A549 (cell line): Measurements from ENCODE around the gene ANKRD12.

ENCODE experiments used
- CBX2 ChIP-seq: fragments of 200-600 bp; sonication (generic); IDR thresholded peaks from 2 replicates; pipeline ENCODE4 v1.6.1; 2016; ENCODE audit warnings: low read depth, mild to moderate bottlenecking, borderline replicate concordance
- CEBPB ChIP-seq, 2 experiments: fragments of >200 bp in 1 of 2; sonication (Bioruptor Twin) in 1 of 2; formaldehyde crosslinking in 1 of 2; IDR thresholded peaks; 2 replicates each; pipeline ENCODE4 v1.6.1; 2012 to 2016
- POLR2A ChIP-seq: IDR thresholded peaks from 2 replicates; pipeline ENCODE4 v1.6.1; 2012; ENCODE audit warnings: mild to moderate bottlenecking, low read length
- RCOR1 ChIP-seq: fragments of 150-350 bp; IDR thresholded peaks from 2 replicates; pipeline ENCODE4 v1.6.1; 2014; ENCODE audit warnings: antibody characterized with exemption, low read length, low read depth
- TF ChIP-seq, protein P1 (sequence below): IDR thresholded peaks from 2 replicates; pipeline ENCODE4 v1.6.1; 2012; ENCODE audit warnings: low read depth, borderline replicate concordance
- TF ChIP-seq, protein P2 (sequence below): fragments of 150-350 bp; IDR thresholded peaks from 2 replicates; pipeline ENCODE4 v1.6.1; 2014; ENCODE audit warnings: low read depth, mild to moderate bottlenecking, low read length
- TF ChIP-seq, protein P3 (sequence below): fragments of >200 bp; sonication (Bioruptor Twin); formaldehyde crosslinking; IDR thresholded peaks from 3 replicates; pipeline ENCODE4 v1.5.1; 2016
- TF ChIP-seq, protein P4 (sequence below): IDR thresholded peaks from 2 replicates; pipeline ENCODE4 v1.6.1; 2012

DNA sequence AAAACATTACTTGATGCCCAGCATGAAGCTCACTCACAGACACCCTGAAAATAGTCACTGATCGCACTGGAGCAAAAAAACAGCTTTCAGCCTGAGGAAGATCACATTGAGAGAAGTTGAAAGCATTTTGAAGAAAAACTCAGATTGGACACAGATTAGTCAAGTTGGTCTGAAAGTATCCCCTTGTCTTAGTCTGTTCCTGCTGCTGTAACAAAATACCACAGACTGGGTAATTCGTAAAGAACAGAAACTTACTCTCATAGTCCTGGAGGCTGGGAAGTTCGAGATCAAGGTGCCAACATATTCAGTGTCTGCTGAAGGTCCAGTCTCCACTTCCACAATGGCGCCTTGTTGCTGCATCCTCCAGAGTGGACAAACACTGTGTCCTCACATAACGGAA, 48.3 kb upstream of the ANKRD12 start:
- TF ChIP-seq, protein P1, sequence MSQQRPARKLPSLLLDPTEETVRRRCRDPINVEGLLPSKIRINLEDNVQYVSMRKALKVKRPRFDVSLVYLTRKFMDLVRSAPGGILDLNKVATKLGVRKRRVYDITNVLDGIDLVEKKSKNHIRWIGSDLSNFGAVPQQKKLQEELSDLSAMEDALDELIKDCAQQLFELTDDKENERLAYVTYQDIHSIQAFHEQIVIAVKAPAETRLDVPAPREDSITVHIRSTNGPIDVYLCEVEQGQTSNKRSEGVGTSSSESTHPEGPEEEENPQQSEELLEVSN, result no peak
- TF ChIP-seq RCOR1, result no peak
- TF ChIP-seq CEBPB (IDR thresholded peaks at IDR 0.05), result no peak
- TF ChIP-seq, protein P2, sequence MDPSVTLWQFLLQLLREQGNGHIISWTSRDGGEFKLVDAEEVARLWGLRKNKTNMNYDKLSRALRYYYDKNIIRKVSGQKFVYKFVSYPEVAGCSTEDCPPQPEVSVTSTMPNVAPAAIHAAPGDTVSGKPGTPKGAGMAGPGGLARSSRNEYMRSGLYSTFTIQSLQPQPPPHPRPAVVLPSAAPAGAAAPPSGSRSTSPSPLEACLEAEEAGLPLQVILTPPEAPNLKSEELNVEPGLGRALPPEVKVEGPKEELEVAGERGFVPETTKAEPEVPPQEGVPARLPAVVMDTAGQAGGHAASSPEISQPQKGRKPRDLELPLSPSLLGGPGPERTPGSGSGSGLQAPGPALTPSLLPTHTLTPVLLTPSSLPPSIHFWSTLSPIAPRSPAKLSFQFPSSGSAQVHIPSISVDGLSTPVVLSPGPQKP, result no peak
- TF ChIP-seq, protein P3, sequence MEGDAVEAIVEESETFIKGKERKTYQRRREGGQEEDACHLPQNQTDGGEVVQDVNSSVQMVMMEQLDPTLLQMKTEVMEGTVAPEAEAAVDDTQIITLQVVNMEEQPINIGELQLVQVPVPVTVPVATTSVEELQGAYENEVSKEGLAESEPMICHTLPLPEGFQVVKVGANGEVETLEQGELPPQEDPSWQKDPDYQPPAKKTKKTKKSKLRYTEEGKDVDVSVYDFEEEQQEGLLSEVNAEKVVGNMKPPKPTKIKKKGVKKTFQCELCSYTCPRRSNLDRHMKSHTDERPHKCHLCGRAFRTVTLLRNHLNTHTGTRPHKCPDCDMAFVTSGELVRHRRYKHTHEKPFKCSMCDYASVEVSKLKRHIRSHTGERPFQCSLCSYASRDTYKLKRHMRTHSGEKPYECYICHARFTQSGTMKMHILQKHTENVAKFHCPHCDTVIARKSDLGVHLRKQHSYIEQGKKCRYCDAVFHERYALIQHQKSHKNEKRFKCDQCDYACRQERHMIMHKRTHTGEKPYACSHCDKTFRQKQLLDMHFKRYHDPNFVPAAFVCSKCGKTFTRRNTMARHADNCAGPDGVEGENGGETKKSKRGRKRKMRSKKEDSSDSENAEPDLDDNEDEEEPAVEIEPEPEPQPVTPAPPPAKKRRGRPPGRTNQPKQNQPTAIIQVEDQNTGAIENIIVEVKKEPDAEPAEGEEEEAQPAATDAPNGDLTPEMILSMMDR, result no peak
- no peak for TF ChIP-seq CBX2
- TF ChIP-seq POLR2A, result no peak
- TF ChIP-seq, protein P4, sequence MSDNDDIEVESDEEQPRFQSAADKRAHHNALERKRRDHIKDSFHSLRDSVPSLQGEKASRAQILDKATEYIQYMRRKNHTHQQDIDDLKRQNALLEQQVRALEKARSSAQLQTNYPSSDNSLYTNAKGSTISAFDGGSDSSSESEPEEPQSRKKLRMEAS, result no peak
